Fibroblast of mammary gland (primary cell): ENCODE data around the gene MGMT.

Experiments
- DNase-seq: peaks from one replicate; pipeline ENCODE4 v3.0.0-alpha.2; 2010; ENCODE audit warnings: low read depth
- H3K4me3 ChIP-seq: 2 replicates; pipeline ENCODE4 v1.5.1; 2011; ENCODE audit warnings: low read depth, mild to moderate bottlenecking, low read length, moderate library complexity; ENCODE audit not compliant: control insufficient read depth
- TF ChIP-seq, protein P1 (sequence below): conservative IDR thresholded peaks from 2 replicates; pipeline ENCODE4 v1.5.1; 2011; ENCODE audit warnings: low read depth, low read length, inconsistent platforms; ENCODE audit not compliant: control insufficient read depth, insufficient read depth

MGMT gene

DNA sequence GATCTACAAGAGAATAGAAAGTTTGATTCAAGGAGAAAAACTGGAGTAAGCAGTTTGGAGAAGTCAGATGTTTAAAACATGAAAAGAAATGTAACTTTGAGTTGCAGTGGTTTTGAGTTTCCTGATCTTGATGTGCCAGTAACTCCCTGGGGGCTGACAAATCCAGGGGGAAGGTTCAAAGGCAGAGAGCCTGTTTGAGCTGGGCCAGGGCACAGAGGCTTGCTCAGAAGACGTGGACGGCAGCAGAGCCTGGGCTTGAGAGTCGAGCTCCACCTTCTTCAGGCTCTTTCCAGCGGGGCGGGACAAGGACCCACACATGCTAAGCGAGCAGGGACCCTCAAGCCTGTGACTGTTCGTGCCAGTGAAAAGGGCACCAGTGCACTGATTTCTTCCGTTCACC, 176.2 kb downstream of the MGMT start:
- TF ChIP-seq, protein P1, sequence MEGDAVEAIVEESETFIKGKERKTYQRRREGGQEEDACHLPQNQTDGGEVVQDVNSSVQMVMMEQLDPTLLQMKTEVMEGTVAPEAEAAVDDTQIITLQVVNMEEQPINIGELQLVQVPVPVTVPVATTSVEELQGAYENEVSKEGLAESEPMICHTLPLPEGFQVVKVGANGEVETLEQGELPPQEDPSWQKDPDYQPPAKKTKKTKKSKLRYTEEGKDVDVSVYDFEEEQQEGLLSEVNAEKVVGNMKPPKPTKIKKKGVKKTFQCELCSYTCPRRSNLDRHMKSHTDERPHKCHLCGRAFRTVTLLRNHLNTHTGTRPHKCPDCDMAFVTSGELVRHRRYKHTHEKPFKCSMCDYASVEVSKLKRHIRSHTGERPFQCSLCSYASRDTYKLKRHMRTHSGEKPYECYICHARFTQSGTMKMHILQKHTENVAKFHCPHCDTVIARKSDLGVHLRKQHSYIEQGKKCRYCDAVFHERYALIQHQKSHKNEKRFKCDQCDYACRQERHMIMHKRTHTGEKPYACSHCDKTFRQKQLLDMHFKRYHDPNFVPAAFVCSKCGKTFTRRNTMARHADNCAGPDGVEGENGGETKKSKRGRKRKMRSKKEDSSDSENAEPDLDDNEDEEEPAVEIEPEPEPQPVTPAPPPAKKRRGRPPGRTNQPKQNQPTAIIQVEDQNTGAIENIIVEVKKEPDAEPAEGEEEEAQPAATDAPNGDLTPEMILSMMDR: no peak

DNA sequence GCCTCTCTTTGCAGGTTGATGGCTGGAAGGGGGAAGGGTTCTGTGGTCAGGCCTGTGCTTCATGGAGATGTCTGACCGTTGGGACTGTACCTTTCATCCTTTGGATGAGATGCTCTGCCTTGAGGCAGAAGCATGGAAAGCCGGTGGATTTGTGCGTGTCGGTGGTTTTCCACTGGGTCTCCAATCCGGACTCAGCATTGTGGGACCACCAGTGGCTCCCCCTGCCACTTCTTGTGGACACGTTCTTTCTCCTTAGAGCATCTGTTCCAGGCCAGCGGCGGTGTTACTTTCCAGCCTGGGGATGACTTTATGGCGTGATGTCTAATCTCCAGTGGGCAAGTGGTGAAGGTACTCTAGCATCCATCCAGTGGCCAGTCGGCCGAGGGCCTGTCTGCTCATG, 178.4 kb downstream of the MGMT start:
- H3K4me3 ChIP-seq: no peak overlapping the region
- TF ChIP-seq, protein P1: no peak
- no peak for DNase-seq

More for the DNA sequence above, 176.2 kb downstream of the MGMT start:
- no peak overlapping the region for H3K4me3 ChIP-seq
- DNase-seq: no peak

DNA sequence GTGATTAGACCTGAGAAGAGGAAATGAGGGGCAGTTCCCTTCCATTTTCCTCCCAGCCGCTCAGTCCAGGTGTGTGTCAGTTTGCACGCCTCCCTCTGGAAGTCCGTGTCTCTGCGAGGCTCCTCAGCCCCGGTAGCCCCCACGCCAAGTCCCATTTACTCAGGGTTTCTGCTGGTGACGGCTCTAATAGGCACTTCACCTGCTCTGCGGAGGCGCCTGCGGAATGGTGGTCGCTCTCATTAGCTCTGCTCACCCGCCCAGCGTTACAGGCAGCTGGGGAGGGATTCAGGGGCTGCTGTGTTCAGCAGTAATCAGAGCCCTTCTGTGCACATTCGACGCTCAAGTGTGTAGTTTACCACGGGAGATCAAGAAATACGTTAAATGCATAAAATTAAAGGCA, 179.9 kb downstream of the MGMT start:
- TF ChIP-seq, protein P1: no peak
- no peak for DNase-seq
- H3K4me3 ChIP-seq: no peak overlapping the region

DNA sequence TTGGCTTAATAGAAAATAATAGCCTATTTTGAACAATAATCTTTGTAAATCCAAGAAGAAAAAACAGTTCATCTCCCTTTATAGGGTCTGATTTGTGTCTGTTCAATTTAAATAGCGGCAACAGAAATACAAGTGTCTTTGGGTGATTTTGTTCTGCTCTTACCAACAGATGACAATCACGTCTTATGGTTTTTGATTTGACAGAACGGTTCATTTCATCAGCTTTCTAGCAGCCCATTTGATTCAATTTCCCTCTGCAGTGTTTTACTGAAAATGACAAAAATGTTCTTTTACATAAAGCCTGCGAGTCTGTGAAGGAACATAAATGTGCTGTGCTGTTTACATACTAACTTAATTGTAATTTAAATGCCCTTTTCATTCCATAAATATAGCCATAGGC, 180.5 kb downstream of the MGMT start:
- no peak for DNase-seq
- no peak overlapping the region for H3K4me3 ChIP-seq
- TF ChIP-seq, protein P1: no peak

DNA sequence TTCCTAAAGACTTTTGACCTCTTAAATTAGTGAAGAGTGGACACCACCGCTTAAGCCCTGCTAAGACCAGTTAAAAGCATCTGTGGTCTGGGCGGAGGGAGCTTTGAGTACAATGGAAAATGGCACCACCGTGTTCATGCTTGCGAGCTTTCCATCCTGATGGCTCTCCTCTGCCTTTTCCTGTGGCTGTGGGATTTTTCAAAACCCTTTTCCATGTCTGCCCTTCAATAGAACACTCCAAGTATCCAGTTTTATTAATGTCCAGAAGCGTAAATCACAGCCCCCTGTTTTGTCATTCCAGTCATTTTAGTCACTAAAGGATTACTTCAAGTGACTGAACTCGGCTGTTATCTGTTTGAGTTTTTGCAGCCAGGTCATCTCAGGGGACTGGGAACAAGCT, 181.8 kb downstream of the MGMT start:
- TF ChIP-seq, protein P1: no peak
- no peak for DNase-seq
- no peak overlapping the region for H3K4me3 ChIP-seq

DNA sequence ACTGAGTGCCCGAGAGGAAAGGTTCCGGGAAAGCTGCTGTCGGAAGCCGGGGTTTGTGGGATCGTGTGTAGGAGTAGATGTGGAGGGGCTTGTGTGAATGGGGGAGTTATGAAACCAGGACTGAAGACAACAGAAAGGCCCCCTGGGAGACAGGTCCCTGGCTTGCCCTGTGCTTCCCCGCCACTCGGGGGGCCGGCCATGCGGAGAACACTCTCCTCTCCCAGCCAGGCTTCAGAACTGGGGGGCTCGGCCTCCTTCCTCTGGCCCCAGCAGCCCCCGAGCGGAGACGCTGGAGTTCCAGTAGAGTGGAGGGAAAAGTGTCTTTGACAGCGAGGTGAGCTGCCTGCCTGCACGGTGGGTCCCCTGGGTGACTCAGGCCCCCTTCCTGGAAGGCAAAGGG, 185.0 kb downstream of the MGMT start:
- TF ChIP-seq, protein P1: no peak
- H3K4me3 ChIP-seq: no peak overlapping the region
- DNase-seq: no peak

DNA sequence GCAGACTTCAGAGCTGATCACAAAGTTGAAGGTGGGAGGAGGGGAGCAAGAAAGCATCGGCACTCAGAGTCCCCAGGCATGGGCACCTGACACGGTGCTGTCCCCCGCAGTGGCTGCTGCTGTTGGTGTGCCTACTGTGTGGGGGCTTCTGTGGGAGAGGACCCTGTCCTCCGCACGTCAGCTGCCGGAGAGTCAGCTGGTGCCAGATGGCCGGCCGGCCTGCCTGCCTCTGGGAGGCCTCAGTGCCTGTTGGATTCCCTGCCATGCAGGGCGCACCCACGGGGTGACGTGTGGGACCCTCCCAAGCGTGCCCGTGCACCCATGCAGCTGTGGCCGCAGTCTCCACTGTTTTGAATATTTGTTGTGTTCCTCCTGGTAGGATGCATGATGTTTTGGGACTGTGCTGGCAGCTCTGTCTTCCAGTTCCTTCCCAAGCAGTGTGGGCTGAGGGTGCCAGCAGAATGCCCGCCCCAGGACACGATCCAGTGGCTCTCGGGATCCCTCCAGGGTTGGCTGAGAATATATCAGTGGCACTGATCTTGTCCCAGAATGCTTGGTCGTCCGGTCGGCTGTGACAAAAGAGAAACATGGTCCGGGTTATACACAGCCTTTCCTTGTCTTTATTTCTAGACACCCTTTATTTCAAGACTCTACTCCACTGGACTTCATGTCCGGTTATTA, 185.6 kb downstream of the MGMT start:
- TF ChIP-seq, protein P1: no peak
- DNase-seq: no peak
- H3K4me3 ChIP-seq: no peak overlapping the region
